Measurements from ENCODE around the gene PSORS1C2. TPM values are rescaled to one million over a fixed set of nuclear protein-coding genes. Genes with fewer than 3 reads are reported as not detected.

The PSORS1C2 gene
- total RNA-seq, 4 donors from 2014 or later = not detected

DNA sequence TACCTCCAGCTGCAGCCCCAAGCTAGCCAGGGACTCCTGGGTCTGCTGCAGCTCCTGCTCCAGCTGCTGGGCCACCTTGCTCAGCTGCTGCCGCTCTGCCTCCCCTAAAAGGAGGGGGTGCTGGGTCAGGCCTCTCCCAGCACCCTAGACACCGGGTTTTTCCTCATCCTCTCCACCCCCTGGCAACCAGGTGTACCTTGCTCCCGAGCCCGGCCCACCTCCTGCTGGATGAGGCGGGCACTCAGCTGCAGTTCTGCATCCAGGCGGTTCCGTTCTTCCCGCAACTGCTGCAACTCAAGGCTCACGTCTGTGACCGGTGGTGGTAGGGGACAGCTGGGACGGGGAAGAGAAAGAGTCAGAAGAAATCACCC is 6.1 kb upstream of the PSORS1C2 start:
- H3K27ac ChIP-seq (replicated peaks in 1 of 4) = no peak overlapping the region
- DNase-seq (ENCODE audit: extremely low spot score) = no peak
- intact Hi-C loops (cut with DNase I) = no loop called here
- H3K9me3 ChIP-seq = no peaks in the 10 kb centered on the region
- peaks cover 0 to 52% (median 33%) of the 10 kb centered on the region in 4 donors for H3K36me3 ChIP-seq
- no peaks in the 10 kb centered on the region for H3K27me3 ChIP-seq
- H3K4me1 ChIP-seq = peaks cover 6 to 17% (median 14%) of the 10 kb centered on the region in 4 donors
- 86% methylated on average over 11 of the region's 11 CpGs for WGBS
- H3K4me3 ChIP-seq = no peak overlapping the region
- TF ChIP-seq POLR2AphosphoS5 (IDR thresholded peaks at IDR 0.05) = no peak
- TF ChIP-seq POLR2A (IDR thresholded peaks at IDR 0.05; ENCODE audit: low read depth) = no peak
- TF ChIP-seq, protein P1, sequence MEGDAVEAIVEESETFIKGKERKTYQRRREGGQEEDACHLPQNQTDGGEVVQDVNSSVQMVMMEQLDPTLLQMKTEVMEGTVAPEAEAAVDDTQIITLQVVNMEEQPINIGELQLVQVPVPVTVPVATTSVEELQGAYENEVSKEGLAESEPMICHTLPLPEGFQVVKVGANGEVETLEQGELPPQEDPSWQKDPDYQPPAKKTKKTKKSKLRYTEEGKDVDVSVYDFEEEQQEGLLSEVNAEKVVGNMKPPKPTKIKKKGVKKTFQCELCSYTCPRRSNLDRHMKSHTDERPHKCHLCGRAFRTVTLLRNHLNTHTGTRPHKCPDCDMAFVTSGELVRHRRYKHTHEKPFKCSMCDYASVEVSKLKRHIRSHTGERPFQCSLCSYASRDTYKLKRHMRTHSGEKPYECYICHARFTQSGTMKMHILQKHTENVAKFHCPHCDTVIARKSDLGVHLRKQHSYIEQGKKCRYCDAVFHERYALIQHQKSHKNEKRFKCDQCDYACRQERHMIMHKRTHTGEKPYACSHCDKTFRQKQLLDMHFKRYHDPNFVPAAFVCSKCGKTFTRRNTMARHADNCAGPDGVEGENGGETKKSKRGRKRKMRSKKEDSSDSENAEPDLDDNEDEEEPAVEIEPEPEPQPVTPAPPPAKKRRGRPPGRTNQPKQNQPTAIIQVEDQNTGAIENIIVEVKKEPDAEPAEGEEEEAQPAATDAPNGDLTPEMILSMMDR (IDR thresholded peaks at IDR 0.05) = no peak
- no peak for TF ChIP-seq EP300 (IDR thresholded peaks at IDR 0.05)

GRCh38 chr6:31144296-31144969 is 5.6 kb upstream of the PSORS1C2 start:
- no peak overlapping the region for H3K27ac ChIP-seq (replicated peaks in 1 of 4)
- no peak for DNase-seq (ENCODE audit: extremely low spot score)
- TF ChIP-seq, protein P1 (IDR thresholded peaks at IDR 0.05) = no peak
- no peak for TF ChIP-seq POLR2AphosphoS5 (IDR thresholded peaks at IDR 0.05)
- peaks cover 0 to 47% (median 28%) of the 10 kb centered on the region in 4 donors for H3K36me3 ChIP-seq
- H3K4me3 ChIP-seq = no peak overlapping the region
- no peaks in the 10 kb centered on the region for H3K27me3 ChIP-seq
- H3K9me3 ChIP-seq = no peaks in the 10 kb centered on the region
- WGBS = 90% methylated on average over 14 of the region's 18 CpGs
- intact Hi-C loops (cut with DNase I) = no loop called here
- H3K4me1 ChIP-seq = peaks cover 6 to 21% (median 18%) of the 10 kb centered on the region in 4 donors

DNA sequence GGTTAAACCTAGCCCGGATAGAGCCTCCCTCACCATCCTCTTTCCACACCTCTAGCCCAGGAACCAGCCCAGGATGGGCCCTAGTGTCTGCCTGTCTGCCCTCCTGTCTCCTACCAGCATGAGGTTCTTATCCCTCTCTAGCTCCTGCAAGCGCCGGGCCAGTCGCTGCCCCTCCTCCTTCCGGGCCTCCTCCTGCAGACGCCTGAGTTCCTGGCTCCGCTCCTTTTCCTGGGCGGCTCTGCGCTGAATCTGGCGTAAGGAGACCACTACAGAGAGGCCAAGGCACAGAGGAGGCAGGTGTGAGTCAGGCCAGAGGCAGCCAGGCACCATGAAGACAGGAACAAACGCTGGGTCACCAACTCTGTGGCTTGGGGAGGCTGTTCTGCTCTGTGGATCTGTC is 4.3 kb upstream of the PSORS1C2 start:
- 30% methylated on average over 2 of the region's 11 CpGs for WGBS
- no peaks in the 10 kb centered on the region for H3K9me3 ChIP-seq
- DNase-seq (ENCODE audit: extremely low spot score) = no peak
- intact Hi-C loops (cut with DNase I) = no loop called here
- H3K4me1 ChIP-seq = peaks cover 6 to 24% (median 21%) of the 10 kb centered on the region in 4 donors
- H3K4me3 ChIP-seq = no peak overlapping the region
- peaks cover 0 to 38% (median 23%) of the 10 kb centered on the region in 4 donors for H3K36me3 ChIP-seq
- peaks cover 0 to 4% (median 0%) of the 10 kb centered on the region in 4 donors for H3K27me3 ChIP-seq
- no peak for TF ChIP-seq POLR2A (IDR thresholded peaks at IDR 0.05; ENCODE audit: low read depth)
- TF ChIP-seq EP300 (IDR thresholded peaks at IDR 0.05) = no peak
- TF ChIP-seq POLR2AphosphoS5 (IDR thresholded peaks at IDR 0.05) = peak in 1 of 2 donors; percentile 33
- TF ChIP-seq, protein P1 (IDR thresholded peaks at IDR 0.05) = no peak
- H3K27ac ChIP-seq (replicated peaks in 1 of 4) = peak overlapping the region in 2 of 4 donors; percentile 30 to 48

DNA sequence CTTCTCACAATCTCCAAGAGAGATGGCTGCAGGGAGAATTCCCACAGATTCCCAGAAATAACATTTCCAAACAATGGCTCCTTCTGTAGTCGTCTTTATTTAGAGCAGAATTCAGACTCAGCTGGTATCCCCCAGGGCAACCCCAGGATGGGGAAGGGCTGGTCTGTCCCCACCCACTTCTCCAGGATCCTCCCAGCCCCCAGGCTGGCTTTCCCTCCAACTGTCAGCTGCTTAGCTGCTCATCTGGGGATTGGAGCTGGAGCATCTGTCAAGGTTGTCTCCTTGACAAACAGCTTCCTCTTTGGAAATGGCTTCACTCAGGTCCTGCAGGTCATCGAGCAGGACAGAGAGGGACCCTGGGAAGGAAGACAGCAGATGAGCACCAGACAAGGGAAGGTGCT is 3.5 kb upstream of the PSORS1C2 start:
- Histone ChIP-seq H3K27me3 (peaks cover 0 to 7% (median 0%) of the 10 kb centered on the region in 4 donors), H3K27ac (replicated peaks in 1 of 4) (peak overlapping the region in 2 of 4 donors; percentile 30 to 48), H3K4me3 (no peak overlapping the region), H3K4me1 (peaks cover 13 to 30% (median 28%) of the 10 kb centered on the region in 4 donors), H3K9me3 (no peaks in the 10 kb centered on the region), H3K36me3 (peaks cover 0 to 36% (median 22%) of the 10 kb centered on the region in 4 donors)
- DNase-seq (ENCODE audit: extremely low spot score) = no peak
- 39% methylated on average over 2 of the region's 2 CpGs for WGBS
- TF ChIP-seq, protein P1 (IDR thresholded peaks at IDR 0.05) = no peak
- TF ChIP-seq EP300 (IDR thresholded peaks at IDR 0.05) (no peak), POLR2AphosphoS5 (IDR thresholded peaks at IDR 0.05) (no peak), POLR2A (IDR thresholded peaks at IDR 0.05; ENCODE audit: low read depth) (no peak)
- intact Hi-C loops (cut with DNase I) = no loop called here

Measured in esophagus muscularis mucosa (tissue), 4 donors.